GM23338 (cell line): ENCODE results near the gene MICAL1.

Experiments
- CREB1 ChIP-seq: fragments of 250-450 bp; sonication (Bioruptor Pico); IDR thresholded peaks from 2 replicates; pipeline ENCODE4 v1.5.0; 2020; ENCODE audit warnings: low read depth, mild to moderate bottlenecking, moderate library complexity
- EZH2 ChIP-seq: fragments of 200-600 bp; sonication (generic); IDR thresholded peaks from one replicate; pipeline ENCODE4 v1.8.0; 2017; ENCODE audit warnings: antibody characterized with exemption, mild to moderate bottlenecking, low read depth; ENCODE audit not compliant: unreplicated experiment
- EZH2phosphoT487 ChIP-seq: fragments of 200-600 bp; sonication (generic); IDR thresholded peaks from one replicate; pipeline ENCODE4 v1.8.1; 2018; ENCODE audit warnings: antibody characterized with exemption; ENCODE audit not compliant: unreplicated experiment
- JUNB ChIP-seq: IDR thresholded peaks from one replicate; pipeline ENCODE4 v1.6.1; 2016; ENCODE audit warnings: antibody characterized with exemption; ENCODE audit not compliant: unreplicated experiment
- POLR2AphosphoS5 ChIP-seq: IDR thresholded peaks from 2 replicates; pipeline ENCODE4 v1.6.1; 2016; ENCODE audit warnings: antibody characterized with exemption, low read depth
- ZNF114 ChIP-seq: fragments of 250-450 bp; sonication (Bioruptor Pico); IDR thresholded peaks from 2 replicates; pipeline ENCODE4 v1.5.0; 2020; ENCODE audit warnings: mild to moderate bottlenecking, moderate library complexity
- TF ChIP-seq, protein P1 (sequence below), 2 experiments: fragments of 200-600 bp in 1 of 2; sonication (generic) in 1 of 2; conservative IDR thresholded peaks; 2 replicates each; pipeline versions ENCODE4 v1.5.1 to v1.6.1; 2016 to 2017; ENCODE audit warnings: antibody characterized with exemption in 2 of 2, low read depth in 2 of 2, mild to moderate bottlenecking in 2 of 2, moderate library complexity in 1 of 2
- TF ChIP-seq, protein P2 (sequence below): fragments of 250-450 bp; sonication (Bioruptor Pico); IDR thresholded peaks from 2 replicates; pipeline ENCODE4 v1.5.0; 2020; ENCODE audit warnings: mild to moderate bottlenecking, moderate library complexity
- TF ChIP-seq, protein P3 (sequence below): IDR thresholded peaks from one replicate; pipeline ENCODE4 v1.6.1; 2018; ENCODE audit warnings: antibody characterized with exemption; ENCODE audit not compliant: unreplicated experiment

DNA sequence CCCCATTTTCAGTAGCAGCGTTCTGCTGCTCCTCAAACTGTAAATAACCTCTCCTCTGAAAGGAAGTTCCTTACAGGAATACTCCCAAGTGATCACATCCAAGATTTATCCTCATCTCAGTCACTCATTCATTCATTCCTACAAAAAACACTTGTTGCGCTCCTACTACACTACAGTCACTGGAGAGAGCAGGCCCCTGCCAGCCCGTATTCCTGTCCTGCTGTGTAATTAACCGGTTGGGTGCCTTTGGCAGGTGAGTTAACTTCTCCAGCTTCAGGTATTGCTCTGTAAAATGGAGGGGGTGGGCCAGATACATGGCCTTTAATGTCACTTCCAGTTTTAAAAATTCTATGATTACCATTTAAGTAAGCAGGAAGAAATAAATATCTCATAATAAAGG is 42.5 kb upstream of the MICAL1 start:
- TF ChIP-seq EZH2phosphoT487 (no peak), POLR2AphosphoS5 (no peak), EZH2 (no peak), CREB1 (CRISPR knock-in tag) (no peak), ZNF114 (no peak), JUNB (no peak)
- TF ChIP-seq, protein P1, sequence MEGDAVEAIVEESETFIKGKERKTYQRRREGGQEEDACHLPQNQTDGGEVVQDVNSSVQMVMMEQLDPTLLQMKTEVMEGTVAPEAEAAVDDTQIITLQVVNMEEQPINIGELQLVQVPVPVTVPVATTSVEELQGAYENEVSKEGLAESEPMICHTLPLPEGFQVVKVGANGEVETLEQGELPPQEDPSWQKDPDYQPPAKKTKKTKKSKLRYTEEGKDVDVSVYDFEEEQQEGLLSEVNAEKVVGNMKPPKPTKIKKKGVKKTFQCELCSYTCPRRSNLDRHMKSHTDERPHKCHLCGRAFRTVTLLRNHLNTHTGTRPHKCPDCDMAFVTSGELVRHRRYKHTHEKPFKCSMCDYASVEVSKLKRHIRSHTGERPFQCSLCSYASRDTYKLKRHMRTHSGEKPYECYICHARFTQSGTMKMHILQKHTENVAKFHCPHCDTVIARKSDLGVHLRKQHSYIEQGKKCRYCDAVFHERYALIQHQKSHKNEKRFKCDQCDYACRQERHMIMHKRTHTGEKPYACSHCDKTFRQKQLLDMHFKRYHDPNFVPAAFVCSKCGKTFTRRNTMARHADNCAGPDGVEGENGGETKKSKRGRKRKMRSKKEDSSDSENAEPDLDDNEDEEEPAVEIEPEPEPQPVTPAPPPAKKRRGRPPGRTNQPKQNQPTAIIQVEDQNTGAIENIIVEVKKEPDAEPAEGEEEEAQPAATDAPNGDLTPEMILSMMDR (conservative IDR thresholded peaks at IDR 0.05; ENCODE audit: low read depth in 2 of 2): no peak
- TF ChIP-seq, protein P2, sequence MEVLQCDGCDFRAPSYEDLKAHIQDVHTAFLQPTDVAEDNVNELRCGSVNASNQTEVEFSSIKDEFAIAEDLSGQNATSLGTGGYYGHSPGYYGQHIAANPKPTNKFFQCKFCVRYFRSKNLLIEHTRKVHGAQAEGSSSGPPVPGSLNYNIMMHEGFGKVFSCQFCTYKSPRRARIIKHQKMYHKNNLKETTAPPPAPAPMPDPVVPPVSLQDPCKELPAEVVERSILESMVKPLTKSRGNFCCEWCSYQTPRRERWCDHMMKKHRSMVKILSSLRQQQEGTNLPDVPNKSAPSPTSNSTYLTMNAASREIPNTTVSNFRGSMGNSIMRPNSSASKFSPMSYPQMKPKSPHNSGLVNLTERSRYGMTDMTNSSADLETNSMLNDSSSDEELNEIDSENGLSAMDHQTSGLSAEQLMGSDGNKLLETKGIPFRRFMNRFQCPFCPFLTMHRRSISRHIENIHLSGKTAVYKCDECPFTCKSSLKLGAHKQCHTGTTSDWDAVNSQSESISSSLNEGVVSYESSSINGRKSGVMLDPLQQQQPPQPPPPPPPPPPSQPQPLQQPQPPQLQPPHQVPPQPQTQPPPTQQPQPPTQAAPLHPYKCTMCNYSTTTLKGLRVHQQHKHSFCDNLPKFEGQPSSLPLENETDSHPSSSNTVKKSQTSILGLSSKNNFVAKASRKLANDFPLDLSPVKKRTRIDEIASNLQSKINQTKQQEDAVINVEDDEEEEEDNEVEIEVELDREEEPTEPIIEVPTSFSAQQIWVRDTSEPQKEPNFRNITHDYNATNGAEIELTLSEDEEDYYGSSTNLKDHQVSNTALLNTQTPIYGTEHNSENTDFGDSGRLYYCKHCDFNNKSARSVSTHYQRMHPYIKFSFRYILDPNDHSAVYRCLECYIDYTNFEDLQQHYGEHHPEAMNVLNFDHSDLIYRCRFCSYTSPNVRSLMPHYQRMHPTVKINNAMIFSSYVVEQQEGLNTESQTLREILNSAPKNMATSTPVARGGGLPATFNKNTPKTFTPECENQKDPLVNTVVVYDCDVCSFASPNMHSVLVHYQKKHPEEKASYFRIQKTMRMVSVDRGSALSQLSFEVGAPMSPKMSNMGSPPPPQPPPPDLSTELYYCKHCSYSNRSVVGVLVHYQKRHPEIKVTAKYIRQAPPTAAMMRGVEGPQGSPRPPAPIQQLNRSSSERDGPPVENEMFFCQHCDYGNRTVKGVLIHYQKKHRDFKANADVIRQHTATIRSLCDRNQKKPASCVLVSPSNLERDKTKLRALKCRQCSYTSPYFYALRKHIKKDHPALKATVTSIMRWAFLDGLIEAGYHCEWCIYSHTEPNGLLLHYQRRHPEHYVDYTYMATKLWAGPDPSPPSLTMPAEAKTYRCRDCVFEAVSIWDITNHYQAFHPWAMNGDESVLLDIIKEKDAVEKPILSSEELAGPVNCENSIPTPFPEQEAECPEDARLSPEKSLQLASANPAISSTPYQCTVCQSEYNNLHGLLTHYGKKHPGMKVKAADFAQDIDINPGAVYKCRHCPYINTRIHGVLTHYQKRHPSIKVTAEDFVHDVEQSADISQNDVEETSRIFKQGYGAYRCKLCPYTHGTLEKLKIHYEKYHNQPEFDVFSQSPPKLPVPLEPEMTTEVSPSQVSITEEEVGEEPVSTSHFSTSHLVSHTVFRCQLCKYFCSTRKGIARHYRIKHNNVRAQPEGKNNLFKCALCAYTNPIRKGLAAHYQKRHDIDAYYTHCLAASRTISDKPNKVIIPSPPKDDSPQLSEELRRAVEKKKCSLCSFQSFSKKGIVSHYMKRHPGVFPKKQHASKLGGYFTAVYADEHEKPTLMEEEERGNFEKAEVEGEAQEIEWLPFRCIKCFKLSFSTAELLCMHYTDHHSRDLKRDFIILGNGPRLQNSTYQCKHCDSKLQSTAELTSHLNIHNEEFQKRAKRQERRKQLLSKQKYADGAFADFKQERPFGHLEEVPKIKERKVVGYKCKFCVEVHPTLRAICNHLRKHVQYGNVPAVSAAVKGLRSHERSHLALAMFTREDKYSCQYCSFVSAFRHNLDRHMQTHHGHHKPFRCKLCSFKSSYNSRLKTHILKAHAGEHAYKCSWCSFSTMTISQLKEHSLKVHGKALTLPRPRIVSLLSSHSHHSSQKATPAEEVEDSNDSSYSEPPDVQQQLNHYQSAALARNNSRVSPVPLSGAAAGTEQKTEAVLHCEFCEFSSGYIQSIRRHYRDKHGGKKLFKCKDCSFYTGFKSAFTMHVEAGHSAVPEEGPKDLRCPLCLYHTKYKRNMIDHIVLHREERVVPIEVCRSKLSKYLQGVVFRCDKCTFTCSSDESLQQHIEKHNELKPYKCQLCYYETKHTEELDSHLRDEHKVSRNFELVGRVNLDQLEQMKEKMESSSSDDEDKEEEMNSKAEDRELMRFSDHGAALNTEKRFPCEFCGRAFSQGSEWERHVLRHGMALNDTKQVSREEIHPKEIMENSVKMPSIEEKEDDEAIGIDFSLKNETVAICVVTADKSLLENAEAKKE (CRISPR knock-in tag): no peak
- TF ChIP-seq, protein P3, sequence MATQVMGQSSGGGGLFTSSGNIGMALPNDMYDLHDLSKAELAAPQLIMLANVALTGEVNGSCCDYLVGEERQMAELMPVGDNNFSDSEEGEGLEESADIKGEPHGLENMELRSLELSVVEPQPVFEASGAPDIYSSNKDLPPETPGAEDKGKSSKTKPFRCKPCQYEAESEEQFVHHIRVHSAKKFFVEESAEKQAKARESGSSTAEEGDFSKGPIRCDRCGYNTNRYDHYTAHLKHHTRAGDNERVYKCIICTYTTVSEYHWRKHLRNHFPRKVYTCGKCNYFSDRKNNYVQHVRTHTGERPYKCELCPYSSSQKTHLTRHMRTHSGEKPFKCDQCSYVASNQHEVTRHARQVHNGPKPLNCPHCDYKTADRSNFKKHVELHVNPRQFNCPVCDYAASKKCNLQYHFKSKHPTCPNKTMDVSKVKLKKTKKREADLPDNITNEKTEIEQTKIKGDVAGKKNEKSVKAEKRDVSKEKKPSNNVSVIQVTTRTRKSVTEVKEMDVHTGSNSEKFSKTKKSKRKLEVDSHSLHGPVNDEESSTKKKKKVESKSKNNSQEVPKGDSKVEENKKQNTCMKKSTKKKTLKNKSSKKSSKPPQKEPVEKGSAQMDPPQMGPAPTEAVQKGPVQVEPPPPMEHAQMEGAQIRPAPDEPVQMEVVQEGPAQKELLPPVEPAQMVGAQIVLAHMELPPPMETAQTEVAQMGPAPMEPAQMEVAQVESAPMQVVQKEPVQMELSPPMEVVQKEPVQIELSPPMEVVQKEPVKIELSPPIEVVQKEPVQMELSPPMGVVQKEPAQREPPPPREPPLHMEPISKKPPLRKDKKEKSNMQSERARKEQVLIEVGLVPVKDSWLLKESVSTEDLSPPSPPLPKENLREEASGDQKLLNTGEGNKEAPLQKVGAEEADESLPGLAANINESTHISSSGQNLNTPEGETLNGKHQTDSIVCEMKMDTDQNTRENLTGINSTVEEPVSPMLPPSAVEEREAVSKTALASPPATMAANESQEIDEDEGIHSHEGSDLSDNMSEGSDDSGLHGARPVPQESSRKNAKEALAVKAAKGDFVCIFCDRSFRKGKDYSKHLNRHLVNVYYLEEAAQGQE: no peak
